Measurements from ENCODE around the gene GIGYF2. TPM values are rescaled to one million over a fixed set of nuclear protein-coding genes. Genes with fewer than 3 reads are reported as not detected.

Gene GIGYF2
- total RNA-seq, 1 experiment from 2014 or later = 60.6 TPM

GRCh38 chr2:232802091-232802490 lies 105.0 kb downstream of the GIGYF2 start:
- CTCF ChIA-PET = no interaction called here
- H2AFZ ChIP-seq (ENCODE audit: low read depth, low read length, poor library complexity, severe bottlenecking) = no peak overlapping the region
- intact Hi-C loops (cut with micrococcal nuclease) = no loop called here
- H3K9me2 ChIP-seq (ENCODE audit: insufficient read depth) = no peaks in the 10 kb centered on the region
- no peaks in the 10 kb centered on the region for H3K27me3 ChIP-seq (ENCODE audit: insufficient read depth, low read length)
- ATAC-seq = no peak
- RAD21 ChIA-PET (ENCODE audit: low non-redundant PET in 1 of 2, low total read pairs in 2 of 2, uncharacterized antibody in 2 of 2, unreplicated experiment in 2 of 2) = no interaction called here
- TF ChIP-seq SP1 (IDR thresholded peaks at IDR 0.05; ENCODE audit: low read depth) = no peak
- no peak for TF ChIP-seq POLR2A (IDR thresholded peaks at IDR 0.05; ENCODE audit: borderline replicate concordance, extremely low read depth, insufficient read depth, insufficient read length)
- no peak for TF ChIP-seq CEBPB (IDR thresholded peaks at IDR 0.05; ENCODE audit: low read depth)
- TF ChIP-seq EZH2 (IDR thresholded peaks at IDR 0.05) = no peak
- TF ChIP-seq EZH2phosphoT487 (IDR thresholded peaks at IDR 0.05; ENCODE audit: borderline replicate concordance) = no peak
- TF ChIP-seq ELF1 (IDR thresholded peaks at IDR 0.05; ENCODE audit: borderline replicate concordance, low read depth) = no peak
- no peak for TF ChIP-seq JUND (IDR thresholded peaks at IDR 0.05)
- no peak for TF ChIP-seq FOSL1 (IDR thresholded peaks at IDR 0.05; ENCODE audit: low read depth)
- no peak for TF ChIP-seq RAD21 (IDR thresholded peaks at IDR 0.05; ENCODE audit: low read depth)
- TF ChIP-seq EGR1 (IDR thresholded peaks at IDR 0.05; ENCODE audit: low read depth) = no peak
- no peak for TF ChIP-seq SIN3A (IDR thresholded peaks at IDR 0.05; ENCODE audit: low read depth)
- no peak for TF ChIP-seq POLR2AphosphoS5 (IDR thresholded peaks at IDR 0.05; ENCODE audit: low read depth, low read length)
- TF ChIP-seq REST (IDR thresholded peaks at IDR 0.05; ENCODE audit: low read depth) = no peak
- no peak for TF ChIP-seq SRF (IDR thresholded peaks at IDR 0.05; ENCODE audit: low read depth)
- no peak for TF ChIP-seq ATF3 (IDR thresholded peaks at IDR 0.05)
- no peak for TF ChIP-seq TCF7L2 (IDR thresholded peaks at IDR 0.05; ENCODE audit: borderline replicate concordance, extremely low read depth, insufficient read depth, insufficient read length)
- TF ChIP-seq ZBTB33 (IDR thresholded peaks at IDR 0.05; ENCODE audit: extremely low read depth, insufficient replicate concordance, low read length) = no peak
- no peak overlapping the region for H3K9ac ChIP-seq (ENCODE audit: low read length)
- H4K20me1 ChIP-seq (ENCODE audit: insufficient read depth) = no peaks in the 10 kb centered on the region
- no TSS peak for BruUV-seq (replicated peaks)
- POLR2A ChIA-PET = no interaction called here
- no peak overlapping the region for H3K4me2 ChIP-seq (ENCODE audit: low read length)
- H3K36me3 ChIP-seq (ENCODE audit: control insufficient read depth in 1 of 2, insufficient read depth in 2 of 2, low read length in 2 of 2) = peaks cover 7 to 8% of the 10 kb centered on the region in 2 experiments; a peak in 2 of 4 replicates
- H3K4me3 ChIP-seq (replicated peaks in 1 of 2; ENCODE audit: low read depth in 1 of 2, low read length in 2 of 2) = no peak overlapping the region
- H3K27ac ChIP-seq (ENCODE audit: low read depth, low read length) = no peak overlapping the region
- no peak for DNase-seq (ENCODE audit: low read depth, low spot score)
- H3K9me3 ChIP-seq (ENCODE audit: control insufficient read depth in 1 of 2, insufficient read depth in 1 of 2, low read depth in 1 of 2, low read length in 2 of 2) = no peaks in the 10 kb centered on the region
- H3K4me1 ChIP-seq (ENCODE audit: control insufficient read depth in 1 of 2, insufficient read depth in 2 of 2, low read length in 2 of 2) = no peaks in the 10 kb centered on the region
- peaks cover 11% of the 10 kb centered on the region; the same call in 1 of the 2 replicates for H3K79me2 ChIP-seq (ENCODE audit: insufficient read depth, low read length)

Data from HCT116 (cell line).